Neuronal stem cell (in vitro differentiated cells): ENCODE data around the gene ZNF561.

Source experiments
- DNase-seq: peaks from one replicate; pipeline ENCODE4 v3.0.0-alpha.2; 2013; ENCODE audit warnings: low spot score
- H2AFZ ChIP-seq: one replicate; pipeline ENCODE4 v1.6.1; 2013; ENCODE audit warnings: mild to moderate bottlenecking, low read length, inconsistent platforms
- H2AK5ac ChIP-seq: 2 replicates; pipeline ENCODE4 v1.6.1; 2013; ENCODE audit warnings: low read depth, mild to moderate bottlenecking, inconsistent platforms, low read length, moderate library complexity, mixed read lengths
- H2BK120ac ChIP-seq: 2 replicates; pipeline ENCODE4 v1.6.1; 2013; ENCODE audit warnings: low read depth, mild to moderate bottlenecking, inconsistent platforms, low read length, moderate library complexity, mixed read lengths
- H2BK12ac ChIP-seq: one replicate; pipeline ENCODE4 v1.6.1; 2013; ENCODE audit warnings: low read length, inconsistent platforms
- H2BK15ac ChIP-seq: 2 replicates; pipeline ENCODE4 v1.6.1; 2013; ENCODE audit warnings: mild to moderate bottlenecking, low read length, inconsistent platforms, mixed read lengths
- H2BK5ac ChIP-seq: one replicate; pipeline ENCODE4 v1.6.1; 2013; ENCODE audit warnings: inconsistent platforms, mild to moderate bottlenecking, low read length, moderate library complexity
- H3K14ac ChIP-seq: one replicate; pipeline ENCODE4 v1.6.1; 2013; ENCODE audit warnings: low read length, inconsistent platforms
- H3K18ac ChIP-seq: 2 replicates; pipeline ENCODE4 v1.6.1; 2013; ENCODE audit warnings: low read length, inconsistent platforms
- H3K23ac ChIP-seq: 2 replicates; pipeline ENCODE4 v1.6.1; 2013; ENCODE audit warnings: low read depth, mild to moderate bottlenecking, mixed read lengths, low read length, inconsistent platforms; ENCODE audit not compliant: poor library complexity
- H3K27ac ChIP-seq: replicated peaks from 3 replicates; pipeline ENCODE4 v1.5.1; 2013; ENCODE audit warnings: low read length, inconsistent platforms
- H3K27me3 ChIP-seq, 3 experiments: 2 replicates each; pipeline ENCODE4 v1.6.1; 2013; ENCODE audit warnings: low read length in 3 of 3, mild to moderate bottlenecking in 2 of 3, inconsistent platforms in 1 of 3, low read depth in 1 of 3, mixed read lengths in 1 of 3, moderate library complexity in 1 of 3; ENCODE audit not compliant: control insufficient read depth in 3 of 3, insufficient read depth in 3 of 3
- H3K36me3 ChIP-seq, 2 donors: replicated peaks in 1 of 2; 2 replicates each; pipeline ENCODE4 v1.6.1; 2013; ENCODE audit warnings: low read length in 2 of 2; ENCODE audit not compliant: control insufficient read depth in 2 of 2, insufficient read depth in 2 of 2
- H3K4ac ChIP-seq: 2 replicates; pipeline ENCODE4 v1.6.1; 2013; ENCODE audit warnings: inconsistent platforms, mild to moderate bottlenecking, low read length, moderate library complexity
- H3K4me1 ChIP-seq, 2 donors: 1 replicate in 1 of 2; 2 replicates in 1 of 2; pipeline ENCODE4 v1.6.1; 2013; ENCODE audit warnings: low read length in 2 of 2, low read depth in 1 of 2; ENCODE audit not compliant: control insufficient read depth in 2 of 2, insufficient read depth in 1 of 2
- H3K4me2 ChIP-seq: one replicate; pipeline ENCODE4 v1.6.1; 2013; ENCODE audit warnings: mild to moderate bottlenecking, low read length, inconsistent platforms; ENCODE audit not compliant: insufficient read depth, poor library complexity, severe bottlenecking
- H3K4me3 ChIP-seq, 2 donors: 2 replicates each; pipeline ENCODE4 v1.5.1; 2013; ENCODE audit warnings: low read length in 2 of 2, mild to moderate bottlenecking in 2 of 2, inconsistent platforms in 1 of 2, moderate library complexity in 1 of 2
- H3K79me1 ChIP-seq: one replicate; pipeline ENCODE4 v1.6.1; 2013; ENCODE audit warnings: low read depth, mild to moderate bottlenecking, inconsistent platforms, low read length, moderate library complexity
- H3K9ac ChIP-seq: one replicate; pipeline ENCODE4 v1.6.1; 2013; ENCODE audit warnings: mild to moderate bottlenecking, low read depth, low read length, inconsistent platforms; ENCODE audit not compliant: poor library complexity
- H3K9me3 ChIP-seq, 2 donors: replicated peaks in 1 of 2; 2 replicates each; pipeline versions ENCODE3 to v1.6.1; 2013; ENCODE audit warnings: low read length in 2 of 2, mild to moderate bottlenecking in 2 of 2, inconsistent platforms in 1 of 2, low read depth in 1 of 2, mixed read lengths in 1 of 2, moderate library complexity in 1 of 2; ENCODE audit not compliant: control insufficient read depth in 2 of 2, insufficient read depth in 1 of 2
- H4K8ac ChIP-seq: one replicate; pipeline ENCODE4 v1.6.1; 2013; ENCODE audit warnings: low read depth, mild to moderate bottlenecking, inconsistent platforms, low read length, moderate library complexity
- H4K91ac ChIP-seq: one replicate; pipeline ENCODE4 v1.6.1; 2013; ENCODE audit warnings: low read length, low read depth, mild to moderate bottlenecking, inconsistent platforms; ENCODE audit not compliant: poor library complexity
- WGBS, 2 donors: extraction: QIAGEN DNeasy Blood & Tissue Kit; methylation state at CpG; one replicate each; pipeline ENCODE4 v1.1.7; 2013; ENCODE audit warnings: missing lambda C conversion rate in 2 of 2, mixed read lengths in 1 of 2; ENCODE audit not compliant: insufficient read length in 2 of 2, insufficient replicate concordance in 1 of 2; ENCODE audit errors: extremely low coverage in 2 of 2; 5-methylcytosine and 5-hydroxymethylcytosine counted together

The ZNF561 gene

GRCh38 chr19:9627856-9628255 lies 6.8 kb upstream of the ZNF561 start:
- no peak overlapping the region for H2AFZ ChIP-seq
- H3K27me3 ChIP-seq = no peaks in the 10 kb centered on the region
- H2AK5ac ChIP-seq = no peak overlapping the region
- no peak overlapping the region for H3K14ac ChIP-seq
- no peak overlapping the region for H3K4me3 ChIP-seq
- no peaks in the 10 kb centered on the region for H3K4me1 ChIP-seq
- H3K18ac ChIP-seq = no peak overlapping the region
- H3K27ac ChIP-seq = no peak overlapping the region
- no peak overlapping the region for H3K4me2 ChIP-seq
- no peak for DNase-seq
- H3K9me3 ChIP-seq = no peaks in the 10 kb centered on the region
- H2BK120ac ChIP-seq = no peak overlapping the region
- H2BK5ac ChIP-seq = no peak overlapping the region
- no peak overlapping the region for H4K8ac ChIP-seq
- no peak overlapping the region for H2BK15ac ChIP-seq
- peaks cover 8 to 58% of the 10 kb centered on the region in 2 donors for H3K36me3 ChIP-seq
- peaks cover 1% of the 10 kb centered on the region for H3K79me1 ChIP-seq
- H3K23ac ChIP-seq = no peak overlapping the region
- H3K4ac ChIP-seq = no peak overlapping the region
- no peak overlapping the region for H4K91ac ChIP-seq
- WGBS, 2 donors = no CpG with 5 or more reads among the region's 2 CpGs
- no peak overlapping the region for H2BK12ac ChIP-seq
- H3K9ac ChIP-seq = no peak overlapping the region

- H4K91ac ChIP-seq = no peak overlapping the region
Observed at GRCh38 chr19:9622531-9622930, 1.5 kb upstream of the ZNF561 start.

GRCh38 chr19:9620842-9621155 lies 233 bp downstream of the ZNF561 start:
- Histone ChIP-seq H3K36me3 (peaks cover 25 to 51% of the 10 kb centered on the region in 2 donors), H3K27me3 (no peaks in the 10 kb centered on the region), H4K8ac (no peak overlapping the region), H3K9ac (peak overlapping the region; percentile 92), H2BK5ac (peak overlapping the region; percentile 100), H3K9me3 (peaks cover 0 to 3% of the 10 kb centered on the region in 2 donors), H3K23ac (peak overlapping the region; percentile 40), H3K79me1 (peaks cover 10% of the 10 kb centered on the region), H2BK120ac (peak overlapping the region; percentile 10), H3K4me3 (peak overlapping the region; percentile 67 to 87), H3K4me1 (peaks cover 4 to 6% of the 10 kb centered on the region in 2 donors), H2AFZ (peak overlapping the region; percentile 93), H3K27ac (peak overlapping the region; percentile 94), H4K91ac (no peak overlapping the region), H2BK12ac (no peak overlapping the region), H2BK15ac (peak overlapping the region; percentile 44), H3K18ac (peak overlapping the region; percentile 98), H3K4me2 (peak overlapping the region; percentile 85), H3K4ac (no peak overlapping the region), H3K14ac (no peak overlapping the region), H2AK5ac (no peak overlapping the region)
- WGBS, 2 donors = no CpG with 5 or more reads among the region's 16 CpGs
- DNase-seq = no peak

More at GRCh38 chr19:9622531-9622930, 1.5 kb upstream of the ZNF561 start:
- Histone ChIP-seq H3K4me2 (no peak overlapping the region), H3K18ac (no peak overlapping the region), H3K4me1 (peaks cover 4 to 6% of the 10 kb centered on the region in 2 donors), H3K4ac (no peak overlapping the region), H3K9ac (no peak overlapping the region), H2BK5ac (no peak overlapping the region), H3K4me3 (peak overlapping the region in 1 of 2 donors; percentile 31), H3K79me1 (peaks cover 7% of the 10 kb centered on the region), H4K8ac (no peak overlapping the region), H2BK15ac (no peak overlapping the region), H3K9me3 (no peaks in the 10 kb centered on the region), H2BK120ac (no peak overlapping the region), H3K14ac (no peak overlapping the region), H2AK5ac (no peak overlapping the region), H3K27ac (peak overlapping the region; percentile 23), H2BK12ac (no peak overlapping the region), H3K27me3 (no peaks in the 10 kb centered on the region), H3K23ac (no peak overlapping the region), H3K36me3 (peaks cover 16 to 43% of the 10 kb centered on the region in 2 donors), H2AFZ (no peak overlapping the region)
- no CpG with 5 or more reads among the region's 2 CpGs for WGBS, 2 donors
- DNase-seq = no peak

GRCh38 chr19:9615844-9616243 lies 5.2 kb downstream of the ZNF561 start:
- no peak overlapping the region for H3K18ac ChIP-seq
- peaks cover 13 to 46% of the 10 kb centered on the region in 2 donors for H3K9me3 ChIP-seq
- H3K23ac ChIP-seq = no peak overlapping the region
- no peak overlapping the region for H3K9ac ChIP-seq
- no peak overlapping the region for H4K91ac ChIP-seq
- DNase-seq = no peak
- no peak overlapping the region for H3K4me2 ChIP-seq
- no peak overlapping the region for H3K4me3 ChIP-seq
- peaks cover 0 to 4% of the 10 kb centered on the region in 2 donors for H3K4me1 ChIP-seq
- no peak overlapping the region for H2BK5ac ChIP-seq
- H3K14ac ChIP-seq = no peak overlapping the region
- H4K8ac ChIP-seq = no peak overlapping the region
- no peak overlapping the region for H2AK5ac ChIP-seq
- H3K4ac ChIP-seq = no peak overlapping the region
- no peak overlapping the region for H2AFZ ChIP-seq
- H2BK12ac ChIP-seq = no peak overlapping the region
- H3K27me3 ChIP-seq = no peaks in the 10 kb centered on the region
- H3K79me1 ChIP-seq = peaks cover 7% of the 10 kb centered on the region
- no peak overlapping the region for H2BK15ac ChIP-seq
- no peak overlapping the region for H2BK120ac ChIP-seq
- H3K36me3 ChIP-seq = peaks cover 62 to 93% of the 10 kb centered on the region in 2 donors
- H3K27ac ChIP-seq = no peak overlapping the region
